ENCODE data around the gene MOB3A. TPM values are rescaled to one million over a fixed set of nuclear protein-coding genes. Genes with fewer than 3 reads are reported as not detected.

MOB3A gene
- total and polyA plus RNA-seq, 2 experiments from 2014 or later: 2.9 to 5.9 TPM

DNA sequence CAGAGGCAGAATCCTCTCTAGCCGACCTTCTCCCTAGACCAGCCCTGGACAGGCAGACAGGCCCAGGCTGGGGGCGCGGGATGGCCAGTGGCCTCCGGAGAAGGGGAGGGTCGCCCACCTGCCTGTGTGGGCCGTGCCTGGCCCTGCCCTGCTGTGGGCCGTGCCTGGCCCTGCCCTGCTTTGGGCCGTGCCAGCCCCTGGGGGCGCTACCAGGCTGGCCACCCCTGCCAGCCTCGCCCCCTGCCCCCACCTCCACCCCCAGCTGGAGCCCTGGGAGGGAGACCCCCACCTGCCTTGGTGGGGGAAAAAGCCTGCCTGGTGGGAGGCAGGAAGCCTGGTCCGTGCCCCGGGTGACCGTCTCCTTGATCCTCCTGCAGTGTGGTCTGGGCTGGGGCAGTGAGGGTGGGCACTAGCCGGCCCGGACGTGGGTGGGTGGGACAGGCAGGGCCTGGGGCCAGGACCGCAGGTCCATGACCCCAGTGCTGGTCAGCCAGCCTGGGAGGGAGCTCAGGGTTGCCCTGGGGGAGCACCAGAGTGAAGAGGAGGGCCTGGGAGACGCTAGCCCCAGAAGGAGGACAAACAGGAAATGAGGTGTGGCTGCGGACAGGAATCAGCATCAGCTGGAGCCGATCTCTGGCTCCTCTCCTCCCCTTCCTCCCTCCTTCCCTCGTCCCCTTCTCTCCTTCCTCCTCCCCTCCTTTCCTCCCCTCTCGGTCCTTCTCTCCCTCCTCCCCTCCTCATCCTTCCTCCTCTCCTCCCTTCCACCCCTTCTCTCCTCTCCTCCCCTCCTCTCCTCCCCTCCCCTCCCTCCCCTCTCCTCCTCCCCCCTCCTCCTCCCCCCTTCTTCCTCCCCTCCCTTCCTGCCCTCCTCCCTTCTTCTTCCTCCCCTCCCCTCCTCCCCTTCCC is 39.9 kb downstream of the MOB3A start (continued):
- TF ChIP-seq, protein P1, sequence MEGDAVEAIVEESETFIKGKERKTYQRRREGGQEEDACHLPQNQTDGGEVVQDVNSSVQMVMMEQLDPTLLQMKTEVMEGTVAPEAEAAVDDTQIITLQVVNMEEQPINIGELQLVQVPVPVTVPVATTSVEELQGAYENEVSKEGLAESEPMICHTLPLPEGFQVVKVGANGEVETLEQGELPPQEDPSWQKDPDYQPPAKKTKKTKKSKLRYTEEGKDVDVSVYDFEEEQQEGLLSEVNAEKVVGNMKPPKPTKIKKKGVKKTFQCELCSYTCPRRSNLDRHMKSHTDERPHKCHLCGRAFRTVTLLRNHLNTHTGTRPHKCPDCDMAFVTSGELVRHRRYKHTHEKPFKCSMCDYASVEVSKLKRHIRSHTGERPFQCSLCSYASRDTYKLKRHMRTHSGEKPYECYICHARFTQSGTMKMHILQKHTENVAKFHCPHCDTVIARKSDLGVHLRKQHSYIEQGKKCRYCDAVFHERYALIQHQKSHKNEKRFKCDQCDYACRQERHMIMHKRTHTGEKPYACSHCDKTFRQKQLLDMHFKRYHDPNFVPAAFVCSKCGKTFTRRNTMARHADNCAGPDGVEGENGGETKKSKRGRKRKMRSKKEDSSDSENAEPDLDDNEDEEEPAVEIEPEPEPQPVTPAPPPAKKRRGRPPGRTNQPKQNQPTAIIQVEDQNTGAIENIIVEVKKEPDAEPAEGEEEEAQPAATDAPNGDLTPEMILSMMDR (conservative IDR thresholded peaks at IDR 0.05; ENCODE audit: low read depth in 2 of 2): no peak
- TF ChIP-seq EZH2phosphoT487 (IDR thresholded peaks at IDR 0.05; ENCODE audit: unreplicated experiment): no peak
- no peak for TF ChIP-seq STAT1 (IDR thresholded peaks at IDR 0.05; ENCODE audit: unreplicated experiment)
- no peak for TF ChIP-seq EZH2 (IDR thresholded peaks at IDR 0.05; ENCODE audit: low read depth, unreplicated experiment)

DNA sequence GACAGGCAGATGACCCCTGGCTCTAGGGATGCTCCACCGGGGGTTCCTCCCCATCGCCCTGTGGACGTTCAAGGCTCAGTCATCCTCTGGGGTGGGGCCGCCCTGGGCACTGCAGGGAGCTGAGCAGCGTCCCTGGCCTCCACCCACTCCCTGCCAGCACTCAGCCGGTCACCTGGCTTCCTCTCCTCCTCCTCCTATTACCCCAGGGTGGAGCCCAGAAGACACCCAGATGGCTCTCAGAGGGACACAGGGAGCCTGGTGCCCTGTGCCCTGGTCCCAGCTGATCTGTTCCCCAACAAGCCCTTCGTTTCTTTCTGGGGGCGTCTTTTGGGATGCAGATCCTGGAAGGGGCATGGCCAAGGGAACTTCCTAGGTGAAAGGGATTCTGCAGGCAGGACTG is 41.4 kb downstream of the MOB3A start:
- no peak for DNase-seq (ENCODE audit: low spot score)
- TF ChIP-seq, protein P2, sequence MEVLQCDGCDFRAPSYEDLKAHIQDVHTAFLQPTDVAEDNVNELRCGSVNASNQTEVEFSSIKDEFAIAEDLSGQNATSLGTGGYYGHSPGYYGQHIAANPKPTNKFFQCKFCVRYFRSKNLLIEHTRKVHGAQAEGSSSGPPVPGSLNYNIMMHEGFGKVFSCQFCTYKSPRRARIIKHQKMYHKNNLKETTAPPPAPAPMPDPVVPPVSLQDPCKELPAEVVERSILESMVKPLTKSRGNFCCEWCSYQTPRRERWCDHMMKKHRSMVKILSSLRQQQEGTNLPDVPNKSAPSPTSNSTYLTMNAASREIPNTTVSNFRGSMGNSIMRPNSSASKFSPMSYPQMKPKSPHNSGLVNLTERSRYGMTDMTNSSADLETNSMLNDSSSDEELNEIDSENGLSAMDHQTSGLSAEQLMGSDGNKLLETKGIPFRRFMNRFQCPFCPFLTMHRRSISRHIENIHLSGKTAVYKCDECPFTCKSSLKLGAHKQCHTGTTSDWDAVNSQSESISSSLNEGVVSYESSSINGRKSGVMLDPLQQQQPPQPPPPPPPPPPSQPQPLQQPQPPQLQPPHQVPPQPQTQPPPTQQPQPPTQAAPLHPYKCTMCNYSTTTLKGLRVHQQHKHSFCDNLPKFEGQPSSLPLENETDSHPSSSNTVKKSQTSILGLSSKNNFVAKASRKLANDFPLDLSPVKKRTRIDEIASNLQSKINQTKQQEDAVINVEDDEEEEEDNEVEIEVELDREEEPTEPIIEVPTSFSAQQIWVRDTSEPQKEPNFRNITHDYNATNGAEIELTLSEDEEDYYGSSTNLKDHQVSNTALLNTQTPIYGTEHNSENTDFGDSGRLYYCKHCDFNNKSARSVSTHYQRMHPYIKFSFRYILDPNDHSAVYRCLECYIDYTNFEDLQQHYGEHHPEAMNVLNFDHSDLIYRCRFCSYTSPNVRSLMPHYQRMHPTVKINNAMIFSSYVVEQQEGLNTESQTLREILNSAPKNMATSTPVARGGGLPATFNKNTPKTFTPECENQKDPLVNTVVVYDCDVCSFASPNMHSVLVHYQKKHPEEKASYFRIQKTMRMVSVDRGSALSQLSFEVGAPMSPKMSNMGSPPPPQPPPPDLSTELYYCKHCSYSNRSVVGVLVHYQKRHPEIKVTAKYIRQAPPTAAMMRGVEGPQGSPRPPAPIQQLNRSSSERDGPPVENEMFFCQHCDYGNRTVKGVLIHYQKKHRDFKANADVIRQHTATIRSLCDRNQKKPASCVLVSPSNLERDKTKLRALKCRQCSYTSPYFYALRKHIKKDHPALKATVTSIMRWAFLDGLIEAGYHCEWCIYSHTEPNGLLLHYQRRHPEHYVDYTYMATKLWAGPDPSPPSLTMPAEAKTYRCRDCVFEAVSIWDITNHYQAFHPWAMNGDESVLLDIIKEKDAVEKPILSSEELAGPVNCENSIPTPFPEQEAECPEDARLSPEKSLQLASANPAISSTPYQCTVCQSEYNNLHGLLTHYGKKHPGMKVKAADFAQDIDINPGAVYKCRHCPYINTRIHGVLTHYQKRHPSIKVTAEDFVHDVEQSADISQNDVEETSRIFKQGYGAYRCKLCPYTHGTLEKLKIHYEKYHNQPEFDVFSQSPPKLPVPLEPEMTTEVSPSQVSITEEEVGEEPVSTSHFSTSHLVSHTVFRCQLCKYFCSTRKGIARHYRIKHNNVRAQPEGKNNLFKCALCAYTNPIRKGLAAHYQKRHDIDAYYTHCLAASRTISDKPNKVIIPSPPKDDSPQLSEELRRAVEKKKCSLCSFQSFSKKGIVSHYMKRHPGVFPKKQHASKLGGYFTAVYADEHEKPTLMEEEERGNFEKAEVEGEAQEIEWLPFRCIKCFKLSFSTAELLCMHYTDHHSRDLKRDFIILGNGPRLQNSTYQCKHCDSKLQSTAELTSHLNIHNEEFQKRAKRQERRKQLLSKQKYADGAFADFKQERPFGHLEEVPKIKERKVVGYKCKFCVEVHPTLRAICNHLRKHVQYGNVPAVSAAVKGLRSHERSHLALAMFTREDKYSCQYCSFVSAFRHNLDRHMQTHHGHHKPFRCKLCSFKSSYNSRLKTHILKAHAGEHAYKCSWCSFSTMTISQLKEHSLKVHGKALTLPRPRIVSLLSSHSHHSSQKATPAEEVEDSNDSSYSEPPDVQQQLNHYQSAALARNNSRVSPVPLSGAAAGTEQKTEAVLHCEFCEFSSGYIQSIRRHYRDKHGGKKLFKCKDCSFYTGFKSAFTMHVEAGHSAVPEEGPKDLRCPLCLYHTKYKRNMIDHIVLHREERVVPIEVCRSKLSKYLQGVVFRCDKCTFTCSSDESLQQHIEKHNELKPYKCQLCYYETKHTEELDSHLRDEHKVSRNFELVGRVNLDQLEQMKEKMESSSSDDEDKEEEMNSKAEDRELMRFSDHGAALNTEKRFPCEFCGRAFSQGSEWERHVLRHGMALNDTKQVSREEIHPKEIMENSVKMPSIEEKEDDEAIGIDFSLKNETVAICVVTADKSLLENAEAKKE (CRISPR knock-in tag; IDR thresholded peaks at IDR 0.05): no peak
- no peak for TF ChIP-seq POLR2AphosphoS5 (IDR thresholded peaks at IDR 0.05; ENCODE audit: low read depth)
- TF ChIP-seq, protein P3, sequence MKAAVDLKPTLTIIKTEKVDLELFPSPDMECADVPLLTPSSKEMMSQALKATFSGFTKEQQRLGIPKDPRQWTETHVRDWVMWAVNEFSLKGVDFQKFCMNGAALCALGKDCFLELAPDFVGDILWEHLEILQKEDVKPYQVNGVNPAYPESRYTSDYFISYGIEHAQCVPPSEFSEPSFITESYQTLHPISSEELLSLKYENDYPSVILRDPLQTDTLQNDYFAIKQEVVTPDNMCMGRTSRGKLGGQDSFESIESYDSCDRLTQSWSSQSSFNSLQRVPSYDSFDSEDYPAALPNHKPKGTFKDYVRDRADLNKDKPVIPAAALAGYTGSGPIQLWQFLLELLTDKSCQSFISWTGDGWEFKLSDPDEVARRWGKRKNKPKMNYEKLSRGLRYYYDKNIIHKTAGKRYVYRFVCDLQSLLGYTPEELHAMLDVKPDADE (IDR thresholded peaks at IDR 0.05): no peak
- no peak for TF ChIP-seq STAT1 (IDR thresholded peaks at IDR 0.05; ENCODE audit: unreplicated experiment)
- no peak for TF ChIP-seq EZH2phosphoT487 (IDR thresholded peaks at IDR 0.05; ENCODE audit: unreplicated experiment)
- TF ChIP-seq NANOG (IDR thresholded peaks at IDR 0.05; ENCODE audit: borderline replicate concordance): no peak
- TF ChIP-seq, protein P4, sequence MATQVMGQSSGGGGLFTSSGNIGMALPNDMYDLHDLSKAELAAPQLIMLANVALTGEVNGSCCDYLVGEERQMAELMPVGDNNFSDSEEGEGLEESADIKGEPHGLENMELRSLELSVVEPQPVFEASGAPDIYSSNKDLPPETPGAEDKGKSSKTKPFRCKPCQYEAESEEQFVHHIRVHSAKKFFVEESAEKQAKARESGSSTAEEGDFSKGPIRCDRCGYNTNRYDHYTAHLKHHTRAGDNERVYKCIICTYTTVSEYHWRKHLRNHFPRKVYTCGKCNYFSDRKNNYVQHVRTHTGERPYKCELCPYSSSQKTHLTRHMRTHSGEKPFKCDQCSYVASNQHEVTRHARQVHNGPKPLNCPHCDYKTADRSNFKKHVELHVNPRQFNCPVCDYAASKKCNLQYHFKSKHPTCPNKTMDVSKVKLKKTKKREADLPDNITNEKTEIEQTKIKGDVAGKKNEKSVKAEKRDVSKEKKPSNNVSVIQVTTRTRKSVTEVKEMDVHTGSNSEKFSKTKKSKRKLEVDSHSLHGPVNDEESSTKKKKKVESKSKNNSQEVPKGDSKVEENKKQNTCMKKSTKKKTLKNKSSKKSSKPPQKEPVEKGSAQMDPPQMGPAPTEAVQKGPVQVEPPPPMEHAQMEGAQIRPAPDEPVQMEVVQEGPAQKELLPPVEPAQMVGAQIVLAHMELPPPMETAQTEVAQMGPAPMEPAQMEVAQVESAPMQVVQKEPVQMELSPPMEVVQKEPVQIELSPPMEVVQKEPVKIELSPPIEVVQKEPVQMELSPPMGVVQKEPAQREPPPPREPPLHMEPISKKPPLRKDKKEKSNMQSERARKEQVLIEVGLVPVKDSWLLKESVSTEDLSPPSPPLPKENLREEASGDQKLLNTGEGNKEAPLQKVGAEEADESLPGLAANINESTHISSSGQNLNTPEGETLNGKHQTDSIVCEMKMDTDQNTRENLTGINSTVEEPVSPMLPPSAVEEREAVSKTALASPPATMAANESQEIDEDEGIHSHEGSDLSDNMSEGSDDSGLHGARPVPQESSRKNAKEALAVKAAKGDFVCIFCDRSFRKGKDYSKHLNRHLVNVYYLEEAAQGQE (IDR thresholded peaks at IDR 0.05; ENCODE audit: unreplicated experiment): no peak
- TF ChIP-seq ZNF331 (CRISPR knock-in tag; IDR thresholded peaks at IDR 0.05; ENCODE audit: low read depth): no peak
- TF ChIP-seq CREB1 (CRISPR knock-in tag; IDR thresholded peaks at IDR 0.05; ENCODE audit: low read depth): no peak

More for the DNA sequence above, 41.4 kb downstream of the MOB3A start:
- H3K9me2 ChIP-seq (ENCODE audit: insufficient read depth): no peaks in the 10 kb centered on the region
- Mint-ChIP-seq H3K27me3 (ENCODE audit: insufficient read depth, low read depth, poor library complexity) (peaks cover 7% of the 10 kb centered on the region), H3K36me3 (ENCODE audit: low read depth) (no peaks in the 10 kb centered on the region), H3K9me3 (no peaks in the 10 kb centered on the region), H3K4me3 (no peak overlapping the region; the same call in 2 of the 3 replicates), H3K4me1 (peaks cover 10% of the 10 kb centered on the region), H3K27ac (no peak overlapping the region)
- H3K4me2 ChIP-seq: no peak overlapping the region
- no peaks in the 10 kb centered on the region; the same call in 1 of the 2 replicates for H3K4me1 ChIP-seq (ENCODE audit: insufficient read depth)
- H3F3A ChIP-seq (replicated peaks; ENCODE audit: low read depth): 0 out of 2 replicates have a peak, but pooled peaks cover 3% of the 10 kb centered on the region
- H2AFZ ChIP-seq: no peak overlapping the region
- H4K20me1 ChIP-seq (replicated peaks; ENCODE audit: insufficient read depth): peaks cover 2% of the 10 kb centered on the region; the same call in 1 of the 2 replicates
- H3K36me3 ChIP-seq (ENCODE audit: insufficient read depth): no peaks in the 10 kb centered on the region
- H3K27me3 ChIP-seq (ENCODE audit: insufficient read depth): no peaks in the 10 kb centered on the region
- ATAC-seq: no peak
- H3K27ac ChIP-seq (ENCODE audit: low read depth): no peak overlapping the region
- no peak overlapping the region for H3K4me3 ChIP-seq
- peaks cover 9% of the 10 kb centered on the region for H3K79me2 ChIP-seq (replicated peaks; ENCODE audit: insufficient read depth)
